Mesendoderm (in vitro differentiated cells): Measurements from ENCODE around the gene DPYD.

Source experiments
- DNase-seq: peaks from one replicate; pipeline ENCODE4 v3.0.0; 2013
- H2AK5ac ChIP-seq: 2 replicates; pipeline ENCODE4 v1.6.1; 2013; ENCODE audit warnings: low read length, inconsistent platforms
- H2BK120ac ChIP-seq: 2 replicates; pipeline ENCODE4 v1.6.1; 2013; ENCODE audit warnings: low read depth, mild to moderate bottlenecking, low read length, moderate library complexity, mixed read lengths
- H2BK15ac ChIP-seq: replicated peaks from 2 replicates; pipeline ENCODE4 v1.6.1; 2013; ENCODE audit warnings: low read depth, mild to moderate bottlenecking, moderate library complexity
- H2BK5ac ChIP-seq: 2 replicates; pipeline ENCODE4 v1.6.1; 2013; ENCODE audit warnings: low read length, inconsistent platforms
- H3K18ac ChIP-seq: 2 replicates; pipeline ENCODE4 v1.6.1; 2013; ENCODE audit warnings: mild to moderate bottlenecking, low read length, mixed read lengths
- H3K23ac ChIP-seq: one replicate; pipeline ENCODE4 v1.6.1; 2013; ENCODE audit warnings: low read length
- H3K27ac ChIP-seq: 2 replicates; pipeline ENCODE4 v1.5.1; 2013; ENCODE audit warnings: low read depth, mild to moderate bottlenecking, inconsistent platforms, low read length, moderate library complexity
- H3K27me3 ChIP-seq: 2 replicates; pipeline ENCODE4 v1.6.1; 2013; ENCODE audit warnings: low read length, control low read depth, mild to moderate bottlenecking, inconsistent platforms; ENCODE audit not compliant: insufficient read depth, poor library complexity
- H3K36me3 ChIP-seq: 2 replicates; pipeline ENCODE4 v1.6.1; 2013; ENCODE audit warnings: low read length, inconsistent platforms; ENCODE audit not compliant: control insufficient read depth, insufficient read depth
- H3K4ac ChIP-seq: one replicate; pipeline ENCODE4 v1.6.1; 2013; ENCODE audit warnings: low read depth, mild to moderate bottlenecking, low read length, moderate library complexity
- H3K4me1 ChIP-seq: 2 replicates; pipeline ENCODE4 v1.6.1; 2013; ENCODE audit warnings: low read depth, low read length, inconsistent platforms; ENCODE audit not compliant: control insufficient read depth
- H3K4me2 ChIP-seq: 2 replicates; pipeline ENCODE4 v1.6.1; 2013; ENCODE audit warnings: low read length
- H3K4me3 ChIP-seq: 2 replicates; pipeline ENCODE4 v1.5.1; 2013; ENCODE audit warnings: mild to moderate bottlenecking, low read length
- H3K56ac ChIP-seq: one replicate; pipeline ENCODE4 v1.6.1; 2013; ENCODE audit warnings: low read length
- H3K79me1 ChIP-seq: 2 replicates; pipeline ENCODE4 v1.6.1; 2013; ENCODE audit warnings: low read length, inconsistent platforms
- H3K79me2 ChIP-seq: 2 replicates; pipeline ENCODE4 v1.6.1; 2013; ENCODE audit warnings: mild to moderate bottlenecking, low read length; ENCODE audit not compliant: control insufficient read depth, insufficient read depth
- H3K9ac ChIP-seq: 2 replicates; pipeline ENCODE4 v1.6.1; 2013; ENCODE audit warnings: low read length, inconsistent platforms
- H4K5ac ChIP-seq: one replicate; pipeline ENCODE4 v1.6.1; 2013; ENCODE audit warnings: low read length
- H4K8ac ChIP-seq: one replicate; pipeline ENCODE4 v1.6.1; 2013; ENCODE audit warnings: low read depth, mild to moderate bottlenecking, control low read depth, low read length, moderate library complexity
- WGBS: extraction: QIAGEN DNeasy Blood & Tissue Kit; methylation state at CpG from one replicate; pipeline ENCODE4 v1.1.7; 2013; ENCODE audit warnings: low lambda C conversion rate, missing lambda C conversion rate; ENCODE audit not compliant: insufficient coverage; ENCODE audit errors: extremely low coverage; 5-methylcytosine and 5-hydroxymethylcytosine counted together

DPYD gene

GRCh38 chr1:97108179-97108578, 812.7 kb downstream of the DPYD start:
- DNase-seq, result no peak
- Histone ChIP-seq H3K4me2 (no peak overlapping the region), H4K5ac (no peak overlapping the region), H2BK15ac (no peak overlapping the region), H3K27me3 (no peaks in the 10 kb centered on the region), H3K18ac (no peak overlapping the region), H3K4ac (no peak overlapping the region), H4K8ac (no peak overlapping the region), H2BK5ac (no peak overlapping the region), H3K23ac (no peak overlapping the region), H2BK120ac (no peak overlapping the region), H3K9ac (no peak overlapping the region), H3K36me3 (no peaks in the 10 kb centered on the region), H3K79me1 (no peaks in the 10 kb centered on the region), H3K27ac (no peak overlapping the region), H3K56ac (no peak overlapping the region), H3K4me1 (no peaks in the 10 kb centered on the region), H3K4me3 (no peak overlapping the region), H2AK5ac (no peak overlapping the region), H3K79me2 (no peaks in the 10 kb centered on the region)
- WGBS, result no CpG with 5 or more reads among the region's 1 CpG

- H3K27ac ChIP-seq, result no peak overlapping the region
- H3K79me2 ChIP-seq, result no peaks in the 10 kb centered on the region
- no peak overlapping the region for H2BK15ac ChIP-seq
- no peak overlapping the region for H3K18ac ChIP-seq
- no peak overlapping the region for H2AK5ac ChIP-seq
- H3K56ac ChIP-seq, result no peak overlapping the region
- no peak overlapping the region for H4K5ac ChIP-seq
- no peak overlapping the region for H3K23ac ChIP-seq
- no CpG with 5 or more reads among the region's 2 CpGs for WGBS
- H3K4ac ChIP-seq, result no peak overlapping the region
- H3K79me1 ChIP-seq, result no peaks in the 10 kb centered on the region
- H2BK5ac ChIP-seq, result no peak overlapping the region
- no peaks in the 10 kb centered on the region for H3K36me3 ChIP-seq
- no peak overlapping the region for H3K9ac ChIP-seq
- no peak overlapping the region for H2BK120ac ChIP-seq
- no peaks in the 10 kb centered on the region for H3K4me1 ChIP-seq
- no peak overlapping the region for H4K8ac ChIP-seq
- peak; percentile 3 for DNase-seq
- H3K4me3 ChIP-seq, result no peak overlapping the region
- H3K27me3 ChIP-seq, result no peaks in the 10 kb centered on the region
- H3K4me2 ChIP-seq, result no peak overlapping the region
These were observed 815.3 kb downstream of the DPYD start for GRCh38 chr1:97105531-97105930.

DNA sequence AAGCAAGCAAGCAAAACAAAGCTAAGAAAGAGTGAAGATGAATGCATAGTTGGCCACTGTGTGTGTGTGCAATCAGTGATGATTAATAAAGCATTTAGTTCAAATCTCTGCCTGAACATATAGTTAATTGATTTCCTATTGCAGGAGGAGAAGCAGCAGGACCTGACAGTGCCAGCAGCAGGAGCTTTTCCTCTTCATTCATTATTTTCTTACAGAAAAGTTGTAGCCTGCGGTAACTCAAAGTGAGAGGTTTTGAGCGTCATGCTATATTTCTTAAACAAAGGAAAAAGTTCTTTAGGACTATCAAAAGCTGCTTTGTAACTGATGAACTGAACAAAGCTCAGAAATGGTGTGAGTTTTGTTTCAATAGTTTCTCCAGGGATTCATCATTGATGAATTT, 819.3 kb downstream of the DPYD start:
- no peak overlapping the region for H3K4ac ChIP-seq
- H2BK15ac ChIP-seq, result no peak overlapping the region
- no CpG with 5 or more reads among the region's 2 CpGs for WGBS
- no peak overlapping the region for H3K4me2 ChIP-seq
- no peak overlapping the region for H4K8ac ChIP-seq
- no peaks in the 10 kb centered on the region for H3K4me1 ChIP-seq
- H3K4me3 ChIP-seq, result no peak overlapping the region
- no peaks in the 10 kb centered on the region for H3K36me3 ChIP-seq
- no peak overlapping the region for H3K56ac ChIP-seq
- H2BK5ac ChIP-seq, result no peak overlapping the region
- DNase-seq, result no peak
- H2AK5ac ChIP-seq, result no peak overlapping the region
- no peak overlapping the region for H3K9ac ChIP-seq
- no peak overlapping the region for H2BK120ac ChIP-seq
- H3K79me1 ChIP-seq, result no peaks in the 10 kb centered on the region
- no peak overlapping the region for H3K27ac ChIP-seq
- no peak overlapping the region for H3K23ac ChIP-seq
- no peak overlapping the region for H4K5ac ChIP-seq
- H3K79me2 ChIP-seq, result no peaks in the 10 kb centered on the region
- H3K18ac ChIP-seq, result no peak overlapping the region
- H3K27me3 ChIP-seq, result no peaks in the 10 kb centered on the region

- H2BK120ac ChIP-seq, result no peak overlapping the region
These were observed 823.4 kb downstream of the DPYD start for GRCh38 chr1:97097404-97097925.

GRCh38 chr1:97095764-97096163, 825.1 kb downstream of the DPYD start:
- no peak overlapping the region for H3K27ac ChIP-seq
- no peak overlapping the region for H3K56ac ChIP-seq
- no peak overlapping the region for H2BK5ac ChIP-seq
- no peak overlapping the region for H3K18ac ChIP-seq
- no peaks in the 10 kb centered on the region for H3K79me1 ChIP-seq
- no CpG with 5 or more reads among the region's 2 CpGs for WGBS
- no peaks in the 10 kb centered on the region for H3K36me3 ChIP-seq
- H3K27me3 ChIP-seq, result no peaks in the 10 kb centered on the region
- H4K8ac ChIP-seq, result no peak overlapping the region
- H3K23ac ChIP-seq, result no peak overlapping the region
- no peak overlapping the region for H2AK5ac ChIP-seq
- no peak overlapping the region for H2BK15ac ChIP-seq
- H3K4me1 ChIP-seq, result no peaks in the 10 kb centered on the region
- H3K4me3 ChIP-seq, result no peak overlapping the region
- no peak overlapping the region for H3K4me2 ChIP-seq
- H2BK120ac ChIP-seq, result no peak overlapping the region
- H3K4ac ChIP-seq, result no peak overlapping the region
- H4K5ac ChIP-seq, result no peak overlapping the region
- no peak for DNase-seq
- no peaks in the 10 kb centered on the region for H3K79me2 ChIP-seq
- no peak overlapping the region for H3K9ac ChIP-seq

More at GRCh38 chr1:97097404-97097925, 823.4 kb downstream of the DPYD start:
- Histone ChIP-seq H3K9ac (no peak overlapping the region), H3K27ac (no peak overlapping the region), H3K27me3 (no peaks in the 10 kb centered on the region), H3K56ac (no peak overlapping the region), H3K23ac (no peak overlapping the region), H4K8ac (no peak overlapping the region), H3K4me2 (no peak overlapping the region), H3K4me1 (no peaks in the 10 kb centered on the region), H3K4me3 (no peak overlapping the region), H2BK15ac (no peak overlapping the region), H2BK5ac (no peak overlapping the region), H3K79me1 (no peaks in the 10 kb centered on the region), H2AK5ac (no peak overlapping the region), H3K36me3 (no peaks in the 10 kb centered on the region), H3K79me2 (no peaks in the 10 kb centered on the region), H3K18ac (no peak overlapping the region), H3K4ac (no peak overlapping the region), H4K5ac (no peak overlapping the region)
- no peak for DNase-seq
- no CpG with 5 or more reads among the region's 1 CpG for WGBS

GRCh38 chr1:97094247-97094972, 826.4 kb downstream of the DPYD start:
- Histone ChIP-seq H3K27me3 (no peaks in the 10 kb centered on the region), H2AK5ac (no peak overlapping the region), H3K4me3 (no peak overlapping the region), H3K9ac (no peak overlapping the region), H3K56ac (no peak overlapping the region), H2BK15ac (no peak overlapping the region), H4K8ac (no peak overlapping the region), H3K23ac (no peak overlapping the region), H3K27ac (no peak overlapping the region), H2BK120ac (no peak overlapping the region), H3K4ac (no peak overlapping the region), H4K5ac (no peak overlapping the region), H3K79me1 (no peaks in the 10 kb centered on the region), H3K4me1 (no peaks in the 10 kb centered on the region), H3K4me2 (no peak overlapping the region), H3K18ac (no peak overlapping the region), H3K36me3 (no peaks in the 10 kb centered on the region), H2BK5ac (no peak overlapping the region), H3K79me2 (no peaks in the 10 kb centered on the region)
- WGBS, result no CpG with 5 or more reads among the region's 6 CpGs
- peak; percentile 59 for DNase-seq
